Measurements from ENCODE around the gene CD79B. TPM values are rescaled to one million over a fixed set of nuclear protein-coding genes. Genes with fewer than 3 reads are reported as not detected.

CD79B gene
- total RNA-seq (2022): not detected in 2 replicates
- not detected for Bru-seq, nascent RNA
- not detected for BruChase-seq, experiment 1, labeled RNA remaining after a 6-hour chase
- not detected for BruChase-seq, experiment 2, labeled RNA remaining after a 2-hour chase
- long read RNA-seq: 0 reads

- TF ChIP-seq CTCF (IDR thresholded peaks at IDR 0.05; ENCODE audit: unreplicated experiment): no peak
Observed at GRCh38 chr17:63931981-63932561, at the start of gene CD79B. CD79B (minus strand) TSS chr17:63932331; CDS start chr17:63932261, 70 bp downstream.

DNA sequence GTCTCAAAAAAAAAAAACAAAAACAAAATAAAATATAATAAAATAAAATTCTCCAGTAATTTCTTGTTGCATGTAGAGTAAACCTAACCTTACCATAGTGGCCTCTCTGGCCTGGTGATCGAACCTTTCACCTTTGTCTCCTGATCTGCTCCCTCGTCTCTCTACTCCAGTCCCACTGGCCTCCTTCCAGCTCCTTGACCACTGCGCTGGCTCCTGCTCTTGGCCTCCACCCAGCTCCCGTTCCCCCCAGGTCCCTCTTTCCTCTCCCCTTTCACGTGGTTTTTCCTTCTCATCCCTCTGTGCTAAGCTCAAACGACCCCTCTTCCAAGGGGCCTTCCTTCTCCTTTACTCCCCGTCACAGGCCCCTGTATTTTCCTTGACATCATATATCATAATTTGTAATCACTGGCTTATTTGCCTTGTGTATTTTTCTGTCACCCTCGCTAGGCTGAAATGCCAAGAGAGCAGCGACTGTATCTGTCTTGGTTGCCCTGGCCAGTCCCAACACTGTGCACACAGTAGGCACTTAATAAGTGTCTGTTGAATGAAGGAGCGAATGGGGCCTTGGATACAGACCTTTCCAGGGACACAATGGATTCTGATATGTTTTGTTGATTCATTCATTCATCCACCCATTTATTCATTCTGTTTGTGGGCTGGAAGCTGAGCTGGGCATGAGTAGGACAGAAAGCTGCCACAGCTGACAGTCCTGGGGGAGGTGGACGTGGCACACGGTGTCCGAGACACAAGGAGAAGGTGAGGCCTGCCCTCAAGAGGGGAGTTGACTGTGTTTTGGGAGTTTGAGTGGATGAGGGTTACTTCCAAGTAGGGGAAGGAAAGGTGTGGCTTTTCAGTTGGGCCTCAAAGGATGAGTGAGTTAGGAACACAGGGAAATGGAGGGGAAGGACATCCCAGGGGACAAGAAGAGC is 46.4 kb upstream of the CD79B start:
- H3K4me1 Mint-ChIP-seq (ENCODE audit: low read depth, unreplicated experiment): peaks cover 15% of the 10 kb centered on the region
- no peaks in the 10 kb centered on the region for H3K36me3 Mint-ChIP-seq (ENCODE audit: insufficient read depth, unreplicated experiment)
- DNase-seq: no peak
- H3K9me3 Mint-ChIP-seq (ENCODE audit: low read depth, unreplicated experiment): peaks cover 4% of the 10 kb centered on the region
- CTCF ChIA-PET: no interaction called here
- intact Hi-C loops (cut with micrococcal nuclease; ENCODE audit: unreplicated experiment): no loop called here
- BruUV-seq (replicated peaks): no TSS peak
- no peak overlapping the region for H3K4me3 Mint-ChIP-seq (ENCODE audit: low read depth, unreplicated experiment)
- no peaks in the 10 kb centered on the region for H3K27me3 Mint-ChIP-seq (ENCODE audit: unreplicated experiment)
- TF ChIP-seq CTCF (IDR thresholded peaks at IDR 0.05; ENCODE audit: unreplicated experiment): no peak
- no peak overlapping the region for H3K27ac Mint-ChIP-seq (ENCODE audit: unreplicated experiment)

More at GRCh38 chr17:63931981-63932561, at the start of gene CD79B:
- no TSS peak for BruUV-seq (replicated peaks)
- Mint-ChIP-seq H3K27me3 (ENCODE audit: unreplicated experiment) (peaks cover 34% of the 10 kb centered on the region), H3K9me3 (ENCODE audit: low read depth, unreplicated experiment) (no peaks in the 10 kb centered on the region), H3K4me3 (ENCODE audit: low read depth, unreplicated experiment) (no peak within 1 kb of the TSS), H3K36me3 (ENCODE audit: insufficient read depth, unreplicated experiment) (no peaks in the 10 kb centered on the region), H3K4me1 (ENCODE audit: low read depth, unreplicated experiment) (no peaks in the 10 kb centered on the region), H3K27ac (ENCODE audit: unreplicated experiment) (no peak within 1 kb of the TSS)
- CTCF ChIA-PET: interaction anchor here (1.1 kb wide), 1 partner anchor 13 kb away, joined by 3 read pairs; the partner anchor contains the start of gene GH1
- intact Hi-C loops (cut with micrococcal nuclease; ENCODE audit: unreplicated experiment): no loop called here
- DNase-seq: no peak

DNA sequence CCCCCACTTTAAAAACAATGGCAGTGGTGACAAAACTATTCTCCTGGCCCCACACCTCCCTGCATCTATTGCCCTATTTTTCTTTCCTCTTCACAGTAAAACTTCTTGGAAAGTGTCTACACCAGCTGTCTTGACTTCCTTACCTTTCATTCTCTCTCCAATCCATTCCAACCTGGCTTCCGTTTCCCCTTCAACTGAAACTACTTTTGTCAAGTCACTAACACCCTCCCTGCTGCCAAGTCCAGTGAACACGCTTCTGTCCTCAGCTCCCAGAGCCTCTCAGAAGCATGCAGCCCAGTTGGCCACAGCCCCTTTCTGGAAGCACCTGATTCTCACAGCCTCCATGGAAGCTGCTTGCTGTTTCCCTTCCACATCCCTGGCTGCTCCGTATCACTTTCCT is 44.6 kb upstream of the CD79B start:
- intact Hi-C loops (cut with micrococcal nuclease; ENCODE audit: unreplicated experiment): no loop called here
- Mint-ChIP-seq H3K36me3 (ENCODE audit: insufficient read depth, unreplicated experiment) (no peaks in the 10 kb centered on the region), H3K27ac (ENCODE audit: unreplicated experiment) (no peak overlapping the region), H3K4me3 (ENCODE audit: low read depth, unreplicated experiment) (no peak overlapping the region), H3K9me3 (ENCODE audit: low read depth, unreplicated experiment) (no peaks in the 10 kb centered on the region), H3K27me3 (ENCODE audit: unreplicated experiment) (no peaks in the 10 kb centered on the region), H3K4me1 (ENCODE audit: low read depth, unreplicated experiment) (peaks cover 20% of the 10 kb centered on the region)
- DNase-seq: no peak
- BruUV-seq (replicated peaks): no TSS peak
- no peak for TF ChIP-seq CTCF (IDR thresholded peaks at IDR 0.05; ENCODE audit: unreplicated experiment)
- CTCF ChIA-PET: no interaction called here

DNA sequence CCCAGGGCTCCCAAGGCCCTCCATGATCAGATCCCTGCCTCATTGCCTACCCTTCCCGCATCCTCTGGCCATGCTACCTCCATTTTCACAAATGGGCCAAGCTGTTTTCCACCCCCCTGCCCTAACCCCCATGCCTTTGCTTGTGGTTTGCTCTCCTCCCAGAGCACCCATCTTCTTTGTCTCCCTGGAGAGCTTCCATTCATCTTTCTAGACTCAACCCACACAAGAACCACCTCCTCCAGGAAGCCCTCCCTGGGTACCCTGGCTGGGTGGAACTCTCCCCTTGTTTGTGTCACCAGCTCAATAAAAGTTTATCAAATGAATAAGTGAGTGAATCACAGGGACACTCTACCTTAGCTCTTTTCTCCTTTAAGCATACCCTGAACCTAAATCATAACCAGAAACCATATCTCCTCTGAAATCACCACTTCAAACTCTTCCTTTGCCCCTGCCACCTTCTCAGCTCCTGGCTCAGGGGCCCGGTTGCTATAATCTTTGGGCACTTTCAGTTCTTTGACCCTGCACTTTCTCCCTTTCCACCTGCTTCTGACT is 43.5 kb upstream of the CD79B start:
- CTCF ChIA-PET: interaction anchor here (0.7 kb wide), 1 partner anchor 11 kb away, joined by 6 read pairs; no protein-coding TSS in a partner anchor
- no peak for DNase-seq
- H3K4me1 Mint-ChIP-seq (ENCODE audit: low read depth, unreplicated experiment): peaks cover 20% of the 10 kb centered on the region
- no peaks in the 10 kb centered on the region for H3K9me3 Mint-ChIP-seq (ENCODE audit: low read depth, unreplicated experiment)
- no peak overlapping the region for H3K27ac Mint-ChIP-seq (ENCODE audit: unreplicated experiment)
- intact Hi-C loops (cut with micrococcal nuclease; ENCODE audit: unreplicated experiment): no loop called here
- no peaks in the 10 kb centered on the region for H3K27me3 Mint-ChIP-seq (ENCODE audit: unreplicated experiment)
- no peak overlapping the region for H3K4me3 Mint-ChIP-seq (ENCODE audit: low read depth, unreplicated experiment)
- no peak for TF ChIP-seq CTCF (IDR thresholded peaks at IDR 0.05; ENCODE audit: unreplicated experiment)
- no TSS peak for BruUV-seq (replicated peaks)
- H3K36me3 Mint-ChIP-seq (ENCODE audit: insufficient read depth, unreplicated experiment): no peaks in the 10 kb centered on the region
